ENCODE measurements around the gene DNAJC13. TPM values are rescaled to one million over a fixed set of nuclear protein-coding genes. Genes with fewer than 3 reads are reported as not detected.
"Not testable (repeated sequence)": the region's sequence is repeated elsewhere in the genome, so short reads cannot be mapped to it uniquely, and the experiment has no call there.

Gene DNAJC13
- 10 to 100 TPM; 27.7 to 37.9 TPM for total RNA-seq

- peaks cover 19% of the 10 kb centered on the region for H3K4me1 Mint-ChIP-seq
- H3K4me3 Mint-ChIP-seq = peak within 1 kb of the TSS; percentile 96
- H3K27ac Mint-ChIP-seq = peak within 1 kb of the TSS; percentile 93
- no peaks in the 10 kb centered on the region for H3K9me3 Mint-ChIP-seq
- peak; percentile 95 for ATAC-seq (replicated peaks)
- H3K27me3 Mint-ChIP-seq = no peaks in the 10 kb centered on the region
- peaks cover 18% of the 10 kb centered on the region for H3K36me3 Mint-ChIP-seq (ENCODE audit: low read depth)
Observed at GRCh38 chr3:132416807-132417694, at the start of gene DNAJC13. Gene DNAJC13 (plus strand): TSS chr3:132417502. CDS start chr3:132434551, 17,049 bp downstream.

DNA sequence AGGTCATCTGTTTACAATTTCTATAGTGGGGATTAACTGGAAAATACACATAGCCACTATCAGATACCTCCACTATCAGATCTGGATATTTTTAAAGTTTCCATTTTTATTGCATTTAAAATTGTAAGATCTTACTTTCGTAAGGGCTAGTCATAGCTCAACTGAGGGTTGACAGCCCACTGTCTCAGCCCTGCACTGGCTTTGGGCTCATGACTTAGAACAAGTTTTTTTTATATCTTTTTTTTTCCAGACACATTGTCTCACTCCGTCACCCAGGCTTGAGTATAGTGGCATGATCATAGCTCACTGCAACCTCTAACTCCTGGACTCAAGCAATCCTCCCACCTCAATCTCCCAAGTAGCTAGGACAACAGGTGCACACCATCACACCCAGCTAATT is 48.8 kb upstream of the DNAJC13 start:
- Mint-ChIP-seq H3K4me3 (no peak overlapping the region), H3K36me3 (ENCODE audit: low read depth) (no peaks in the 10 kb centered on the region), H3K9me3 (no peaks in the 10 kb centered on the region), H3K27ac (no peak overlapping the region), H3K27me3 (peaks cover 9% of the 10 kb centered on the region), H3K4me1 (no peaks in the 10 kb centered on the region)
- peak; percentile 51 for ATAC-seq (replicated peaks)

GRCh38 chr3:132368962-132369361 is 48.3 kb upstream of the DNAJC13 start:
- Mint-ChIP-seq H3K4me3 (no peak overlapping the region), H3K36me3 (ENCODE audit: low read depth) (no peaks in the 10 kb centered on the region), H3K9me3 (no peaks in the 10 kb centered on the region), H3K27me3 (peaks cover 9% of the 10 kb centered on the region), H3K4me1 (no peaks in the 10 kb centered on the region), H3K27ac (no peak overlapping the region)
- ATAC-seq (replicated peaks) = peak; percentile 81

DNA sequence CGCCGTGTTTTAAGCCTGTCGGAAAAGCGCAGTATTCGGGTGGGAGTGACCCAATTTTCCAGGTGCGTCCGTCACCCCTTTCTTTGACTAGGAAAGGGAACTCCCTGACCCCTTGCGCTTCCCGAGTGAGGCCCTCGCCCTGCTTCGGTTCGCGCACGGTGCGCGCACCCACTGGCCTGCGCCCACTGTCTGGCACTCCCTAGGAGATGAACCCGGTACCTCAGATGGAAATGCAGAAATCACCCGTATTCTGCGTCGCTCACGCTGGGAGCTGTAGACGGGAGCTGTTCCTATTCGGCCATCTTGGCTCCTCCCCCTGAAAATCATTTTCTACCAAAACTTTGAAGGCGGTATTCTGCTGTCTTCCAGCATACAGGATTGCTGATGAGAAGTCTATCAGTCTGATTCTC is 40.4 kb upstream of the DNAJC13 start:
- H3K9me3 Mint-ChIP-seq; ATAC-seq (replicated peaks); H3K27ac Mint-ChIP-seq; H3K36me3 Mint-ChIP-seq (ENCODE audit: low read depth); H3K4me3 Mint-ChIP-seq; H3K4me1 Mint-ChIP-seq: not testable (repeated sequence)
- H3K27me3 Mint-ChIP-seq = peaks cover 32% of the 10 kb centered on the region

DNA sequence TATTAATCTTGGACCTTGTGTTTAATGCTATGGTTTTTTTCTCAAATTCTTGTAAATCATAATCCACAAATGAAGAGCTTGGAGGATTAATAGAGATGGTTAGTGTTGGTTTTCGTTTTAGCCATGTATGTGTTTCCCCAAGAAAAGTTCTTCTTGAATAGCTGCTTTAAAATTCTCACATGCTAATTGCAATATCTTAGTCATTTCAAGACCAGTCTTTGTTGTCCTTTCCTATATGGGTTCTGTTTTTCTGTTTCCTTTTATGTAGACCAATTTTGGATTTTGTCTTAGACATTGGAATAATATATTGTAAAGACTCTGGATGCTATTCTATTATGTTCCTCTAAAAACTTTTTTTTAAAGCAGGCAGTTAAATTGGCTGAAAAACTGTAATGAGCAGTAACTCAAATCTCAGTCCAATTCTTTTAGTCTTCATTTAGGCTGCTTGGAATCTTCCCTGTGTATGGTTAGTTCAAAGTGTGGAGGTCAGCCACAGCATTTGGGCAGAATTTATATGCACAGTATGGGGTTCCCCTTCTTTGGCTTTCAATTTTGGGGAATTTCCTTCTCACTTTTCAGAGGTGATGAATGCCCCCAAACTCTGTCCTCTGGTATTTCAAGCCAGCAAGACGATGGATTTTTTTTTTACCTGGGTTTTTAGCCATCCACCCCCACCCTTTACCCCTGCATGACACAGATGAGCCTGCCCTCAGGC is 39.1 kb upstream of the DNAJC13 start:
- H3K27ac Mint-ChIP-seq = no peak overlapping the region
- no peaks in the 10 kb centered on the region for H3K36me3 Mint-ChIP-seq (ENCODE audit: low read depth)
- ATAC-seq (replicated peaks) = no peak
- no peak overlapping the region for H3K4me3 Mint-ChIP-seq
- H3K4me1 Mint-ChIP-seq = no peaks in the 10 kb centered on the region
- H3K27me3 Mint-ChIP-seq = peaks cover 33% of the 10 kb centered on the region
- no peaks in the 10 kb centered on the region for H3K9me3 Mint-ChIP-seq

DNA sequence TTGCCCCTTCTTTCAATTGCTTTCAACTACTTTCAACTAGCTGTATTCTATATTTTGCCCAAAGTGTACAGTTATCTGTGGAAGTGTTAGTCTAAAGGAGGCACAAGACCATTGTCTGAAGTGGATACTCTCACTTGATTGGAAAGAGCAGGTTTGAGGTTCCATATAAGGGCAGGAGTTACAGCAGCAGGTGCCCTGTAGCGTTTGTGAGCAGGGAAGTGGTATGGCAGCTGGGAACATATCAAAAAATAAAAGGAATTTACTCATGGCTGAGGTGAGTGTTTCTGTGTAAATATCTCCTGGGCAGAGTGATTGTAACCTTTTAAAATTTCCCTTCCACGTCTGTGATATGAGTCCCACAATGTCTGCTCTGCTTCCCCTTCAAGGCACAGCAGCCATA is 38.5 kb upstream of the DNAJC13 start:
- no peaks in the 10 kb centered on the region for H3K4me1 Mint-ChIP-seq
- H3K4me3 Mint-ChIP-seq = no peak overlapping the region
- ATAC-seq (replicated peaks) = no peak
- H3K36me3 Mint-ChIP-seq (ENCODE audit: low read depth) = no peaks in the 10 kb centered on the region
- H3K27me3 Mint-ChIP-seq = peaks cover 33% of the 10 kb centered on the region
- H3K27ac Mint-ChIP-seq = no peak overlapping the region
- H3K9me3 Mint-ChIP-seq = no peaks in the 10 kb centered on the region

DNA sequence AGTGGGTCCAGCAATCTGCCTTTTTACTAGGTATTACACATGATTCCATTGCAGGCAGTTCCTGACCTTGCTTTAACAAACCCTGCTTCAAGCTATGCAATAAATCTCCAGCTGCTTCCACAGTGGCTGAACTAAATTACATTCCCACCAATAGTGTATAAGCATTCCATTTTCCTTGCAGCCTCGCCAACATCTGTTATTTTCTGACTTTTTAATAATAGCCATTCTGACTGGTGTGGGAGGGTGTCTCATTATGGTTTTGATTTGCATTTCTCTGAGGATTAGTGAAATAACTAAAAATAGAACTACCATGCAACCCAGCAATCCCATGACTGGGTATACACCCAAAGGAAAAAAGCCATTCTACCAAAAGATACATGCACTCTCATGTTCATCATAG is 36.4 kb upstream of the DNAJC13 start:
- no peaks in the 10 kb centered on the region for H3K36me3 Mint-ChIP-seq (ENCODE audit: low read depth)
- no peaks in the 10 kb centered on the region for H3K9me3 Mint-ChIP-seq
- H3K4me3 Mint-ChIP-seq = no peak overlapping the region
- peaks cover 36% of the 10 kb centered on the region for H3K27me3 Mint-ChIP-seq
- ATAC-seq (replicated peaks) = no peak
- H3K27ac Mint-ChIP-seq = no peak overlapping the region
- no peaks in the 10 kb centered on the region for H3K4me1 Mint-ChIP-seq

GRCh38 chr3:132381348-132381944 is 35.9 kb upstream of the DNAJC13 start:
- H3K4me3 Mint-ChIP-seq = no peak overlapping the region
- H3K36me3 Mint-ChIP-seq (ENCODE audit: low read depth) = no peaks in the 10 kb centered on the region
- peaks cover 36% of the 10 kb centered on the region for H3K27me3 Mint-ChIP-seq
- H3K4me1 Mint-ChIP-seq = no peaks in the 10 kb centered on the region
- H3K9me3 Mint-ChIP-seq = no peaks in the 10 kb centered on the region
- ATAC-seq (replicated peaks) = no peak
- no peak overlapping the region for H3K27ac Mint-ChIP-seq

- ATAC-seq (replicated peaks) = no peak
- Mint-ChIP-seq H3K27ac (no peak overlapping the region), H3K36me3 (ENCODE audit: low read depth) (no peaks in the 10 kb centered on the region), H3K4me1 (no peaks in the 10 kb centered on the region), H3K27me3 (peaks cover 34% of the 10 kb centered on the region), H3K4me3 (no peak overlapping the region), H3K9me3 (no peaks in the 10 kb centered on the region)
Observed at GRCh38 chr3:132382267-132382666, 35.0 kb upstream of the DNAJC13 start.

DNA sequence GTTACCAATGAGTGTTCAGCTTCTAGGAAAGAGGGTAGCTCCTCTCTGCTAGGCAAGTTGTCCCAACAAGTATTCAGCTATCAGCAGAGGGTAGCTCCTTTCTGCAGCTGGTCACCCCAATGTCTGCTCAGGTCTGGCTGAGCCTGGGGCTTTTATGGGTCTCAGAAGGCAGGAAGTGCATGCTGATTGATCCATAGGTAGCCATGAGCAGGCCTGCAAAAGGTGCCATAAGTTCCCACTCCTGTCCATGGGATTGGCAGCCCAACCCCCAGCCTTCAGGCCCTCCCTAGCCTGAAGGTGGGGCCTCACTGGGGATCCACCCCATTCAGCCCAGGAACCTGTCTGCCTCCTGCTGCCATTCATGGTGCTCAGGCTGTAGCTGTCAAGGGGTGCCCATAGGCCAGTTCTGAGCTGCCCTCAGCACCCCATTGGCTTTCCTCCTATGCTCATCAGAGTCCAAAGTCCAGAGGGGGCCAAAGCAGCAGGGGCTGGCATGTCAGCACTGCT is 34.6 kb upstream of the DNAJC13 start:
- Mint-ChIP-seq H3K27me3 (peaks cover 29% of the 10 kb centered on the region), H3K36me3 (ENCODE audit: low read depth) (no peaks in the 10 kb centered on the region), H3K9me3 (no peaks in the 10 kb centered on the region), H3K27ac (no peak overlapping the region), H3K4me1 (no peaks in the 10 kb centered on the region), H3K4me3 (no peak overlapping the region)
- ATAC-seq (replicated peaks) = no peak

DNA sequence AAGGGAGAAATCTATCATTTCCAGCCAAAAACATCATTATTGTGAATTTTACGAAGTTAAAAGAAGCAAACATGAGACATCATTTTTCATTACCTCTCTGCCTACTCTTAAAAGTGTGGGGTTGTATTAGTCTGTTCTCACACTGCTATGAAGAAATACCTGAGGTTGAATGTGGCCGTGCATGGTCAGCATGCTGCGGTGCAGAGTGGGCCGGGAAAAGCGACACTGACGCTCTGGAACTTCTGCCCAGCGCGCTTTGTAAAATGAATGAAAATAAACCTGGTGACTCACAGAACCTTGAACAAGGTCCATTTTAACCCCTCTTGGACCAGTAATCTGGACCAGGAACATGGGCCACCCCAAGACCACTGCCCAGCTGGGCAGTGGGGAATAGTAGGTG is 31.0 kb upstream of the DNAJC13 start:
- Mint-ChIP-seq H3K4me1 (no peaks in the 10 kb centered on the region), H3K27me3 (peaks cover 7% of the 10 kb centered on the region), H3K36me3 (ENCODE audit: low read depth) (no peaks in the 10 kb centered on the region), H3K4me3 (no peak overlapping the region), H3K27ac (no peak overlapping the region), H3K9me3 (no peaks in the 10 kb centered on the region)
- no peak for ATAC-seq (replicated peaks)

DNA sequence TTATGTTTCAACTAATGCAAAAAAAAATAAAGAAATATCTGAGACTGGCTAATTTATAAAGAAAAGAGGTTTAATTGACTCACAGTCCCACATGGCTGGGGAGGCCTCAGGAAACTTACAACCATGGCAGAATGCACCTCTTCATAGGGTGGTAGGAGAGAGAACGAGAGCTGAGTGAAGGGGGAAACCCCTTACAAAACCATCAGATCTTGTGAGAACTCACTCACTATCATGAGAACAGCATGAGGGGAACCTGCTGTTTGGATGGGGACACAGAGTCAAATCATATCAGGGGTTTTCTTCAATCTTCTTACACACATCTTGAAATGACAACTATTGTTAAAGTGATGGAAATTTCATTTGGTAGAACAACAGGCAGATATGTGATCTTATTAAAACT is 24.6 kb upstream of the DNAJC13 start:
- H3K27me3 Mint-ChIP-seq; H3K4me1 Mint-ChIP-seq; H3K36me3 Mint-ChIP-seq (ENCODE audit: low read depth); H3K9me3 Mint-ChIP-seq; H3K27ac Mint-ChIP-seq; H3K4me3 Mint-ChIP-seq: not testable (repeated sequence)
- peak; percentile 37 for ATAC-seq (replicated peaks)

- no peak overlapping the region for H3K27ac Mint-ChIP-seq
- peaks cover 4% of the 10 kb centered on the region for H3K9me3 Mint-ChIP-seq
- H3K36me3 Mint-ChIP-seq (ENCODE audit: low read depth) = no peaks in the 10 kb centered on the region
- ATAC-seq (replicated peaks) = no peak
- peaks cover 4% of the 10 kb centered on the region for H3K27me3 Mint-ChIP-seq
- no peaks in the 10 kb centered on the region for H3K4me1 Mint-ChIP-seq
- H3K4me3 Mint-ChIP-seq = no peak overlapping the region
Observed at GRCh38 chr3:132394320-132394719, 23.0 kb upstream of the DNAJC13 start.

DNA sequence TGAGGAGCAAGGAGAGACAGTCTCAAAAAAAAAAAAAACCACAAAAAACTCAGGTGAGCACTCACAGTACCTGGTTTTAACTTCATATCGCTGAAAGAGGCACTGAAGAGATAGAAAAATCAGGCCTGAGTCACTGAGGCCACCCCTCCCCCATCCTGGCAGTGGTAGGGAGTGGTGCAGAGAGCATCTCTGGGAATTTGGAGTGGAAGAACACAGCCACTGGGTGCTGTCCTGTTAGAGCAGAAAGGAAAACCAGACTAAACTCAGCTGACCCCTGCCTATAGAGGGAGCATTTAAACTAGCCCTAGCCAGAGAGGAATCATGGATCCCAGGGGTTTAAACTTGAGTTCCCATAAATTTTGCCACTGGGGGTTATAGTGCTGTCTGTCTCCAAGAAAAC is 22.2 kb upstream of the DNAJC13 start:
- peaks cover 7% of the 10 kb centered on the region for H3K27me3 Mint-ChIP-seq
- H3K9me3 Mint-ChIP-seq = peaks cover 4% of the 10 kb centered on the region

More for the DNA sequence above, 22.2 kb upstream of the DNAJC13 start:
- H3K4me3 Mint-ChIP-seq = no peak overlapping the region
- no peaks in the 10 kb centered on the region for H3K4me1 Mint-ChIP-seq
- no peak overlapping the region for H3K27ac Mint-ChIP-seq
- H3K36me3 Mint-ChIP-seq (ENCODE audit: low read depth) = no peaks in the 10 kb centered on the region
- no peak for ATAC-seq (replicated peaks)

Measured in activated T-helper 17 cell treated with anti-CD3 and anti-CD28 coated beads, Interleukin-2, amount 50 U/mL, for 72 hours (primary cell).